ENCODE data around the gene COL9A3.
A peak's percentile ranks its signal among the peaks of the same experiment; 100 is the strongest.
"Not testable (repeated sequence)": the region's sequence is repeated elsewhere in the genome, so short reads cannot be mapped to it uniquely, and the experiment has no call there.

COL9A3 gene

GRCh38 chr20:62856931-62857619, 40.2 kb downstream of the COL9A3 start:
- DNase-seq (ENCODE audit: low spot score), result no peak

GRCh38 chr20:62858058-62858830, 41.4 kb downstream of the COL9A3 start:
- DNase-seq (ENCODE audit: low spot score), result no peak

DNA sequence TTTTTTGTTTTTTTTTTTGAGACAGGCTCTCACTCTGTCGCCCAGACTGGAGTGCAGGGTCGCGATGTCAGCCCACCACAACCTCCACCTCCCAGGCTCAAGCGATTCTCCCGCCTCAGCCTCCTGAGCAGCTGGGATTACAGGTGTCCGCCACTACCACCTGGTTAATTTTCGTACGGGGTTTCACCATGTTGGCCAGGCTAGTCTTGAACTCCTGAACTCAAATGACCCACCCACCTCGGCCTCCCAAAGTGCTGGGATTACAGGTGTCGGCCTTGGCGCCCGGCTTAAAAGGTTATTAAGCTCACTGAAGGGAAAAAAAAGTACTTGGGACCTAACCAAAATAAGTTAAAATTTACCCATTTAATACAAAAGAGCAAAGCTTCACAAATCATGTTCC, 42.9 kb downstream of the COL9A3 start:
- DNase-seq (ENCODE audit: low spot score), result no peak

DNA sequence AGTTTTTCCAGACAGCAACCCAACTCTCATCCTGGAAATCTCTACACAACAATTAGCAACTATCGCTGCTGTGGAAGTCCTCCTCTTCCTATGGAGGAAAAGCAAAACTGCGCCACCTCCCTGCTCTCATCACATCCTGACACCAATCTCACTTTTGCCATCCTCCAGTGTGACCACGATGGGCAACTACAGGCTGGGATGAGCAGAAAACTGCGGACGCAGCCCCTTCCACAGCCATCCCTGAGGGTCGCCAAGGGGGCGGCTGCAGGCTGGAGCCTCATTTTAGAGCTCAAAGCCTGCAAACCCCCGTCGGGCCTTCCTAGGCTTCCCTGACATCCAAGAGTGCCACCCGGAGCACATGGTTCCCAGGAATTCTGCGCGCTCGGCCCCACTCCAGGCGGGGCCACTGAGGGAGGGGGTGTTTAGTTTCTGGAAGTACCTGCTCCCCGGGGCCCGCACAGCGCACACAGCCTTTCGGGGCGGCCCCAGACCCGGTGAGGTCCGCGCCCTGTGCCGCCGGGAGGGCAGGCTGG, 43.6 kb downstream of the COL9A3 start:
- no peak for DNase-seq (ENCODE audit: low spot score)

DNA sequence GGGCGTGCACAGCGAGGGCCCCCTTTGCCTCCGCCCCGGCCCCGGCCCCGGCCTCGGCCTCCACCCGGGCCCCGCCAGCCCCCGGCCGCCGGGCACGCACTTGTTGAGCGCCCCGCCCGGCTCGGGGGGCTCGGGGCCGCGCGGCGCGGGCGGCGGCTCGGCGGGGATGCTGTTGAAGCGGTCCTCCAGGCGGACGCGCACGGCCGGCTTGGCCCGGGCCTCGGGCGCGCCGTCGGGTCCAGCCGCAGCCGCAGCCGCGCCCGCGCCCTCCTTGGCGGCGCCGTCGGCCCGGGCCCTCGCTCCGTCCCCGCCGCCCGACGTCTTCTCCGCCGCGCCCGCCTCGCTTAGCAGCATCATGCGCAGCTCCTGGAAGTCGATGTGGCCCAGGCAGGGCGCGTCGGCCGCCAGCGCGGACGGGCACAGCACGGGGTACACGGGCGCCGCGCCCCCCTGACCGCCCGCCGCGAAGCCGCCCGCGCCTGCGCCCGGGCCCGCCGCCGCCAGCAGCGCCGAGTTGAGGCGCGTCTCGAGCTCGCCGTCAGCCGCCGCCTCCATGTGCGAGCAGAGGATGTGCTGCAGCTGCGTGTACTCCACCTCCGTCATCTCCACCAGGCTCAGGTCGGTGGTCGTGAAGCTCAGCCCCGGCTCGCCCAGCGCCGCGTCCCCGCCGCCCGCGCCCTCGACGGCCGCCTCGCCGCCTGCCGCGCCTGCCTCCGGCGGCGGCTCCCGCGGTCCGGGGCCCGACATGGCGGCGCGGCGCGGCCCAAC, 44.3 kb downstream of the COL9A3 start:
- no peak for DNase-seq (ENCODE audit: low spot score)

- DNase-seq (ENCODE audit: low spot score), result peak; percentile 97
These were observed 45.0 kb downstream of the COL9A3 start, which contains the start of gene TCFL5 for GRCh38 chr20:62861726-62862336. Gene TCFL5, minus strand, starts transcription at chr20:62861822. Its CDS starts 152 bp downstream, at chr20:62861670.

- no peak for DNase-seq (ENCODE audit: low spot score)
These were observed 47.4 kb downstream of the COL9A3 start for GRCh38 chr20:62864207-62864606.

GRCh38 chr20:62872184-62872847, 55.5 kb downstream of the COL9A3 start:
- DNase-seq (ENCODE audit: low spot score), result no peak

DNA sequence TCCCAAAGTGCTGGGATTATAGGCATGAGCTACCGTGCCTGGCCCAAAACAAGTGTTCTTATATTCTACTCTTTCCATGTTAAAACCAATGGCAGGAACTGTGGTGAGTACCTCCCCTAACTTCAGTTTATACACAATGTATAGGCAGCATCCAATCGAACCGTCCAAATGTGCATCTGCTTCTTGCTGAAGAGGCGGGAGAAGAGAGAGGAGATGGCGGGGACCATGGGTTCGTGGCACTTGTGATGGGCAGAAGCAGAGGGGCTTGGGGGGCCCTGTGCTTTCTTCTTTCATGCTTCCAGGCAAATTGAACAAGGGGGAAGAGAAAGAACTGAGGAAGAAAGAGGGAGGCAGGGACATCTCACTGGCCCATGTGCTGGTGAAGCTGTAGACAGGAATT, 56.0 kb downstream of the COL9A3 start:
- DNase-seq (ENCODE audit: low spot score), result no peak

DNA sequence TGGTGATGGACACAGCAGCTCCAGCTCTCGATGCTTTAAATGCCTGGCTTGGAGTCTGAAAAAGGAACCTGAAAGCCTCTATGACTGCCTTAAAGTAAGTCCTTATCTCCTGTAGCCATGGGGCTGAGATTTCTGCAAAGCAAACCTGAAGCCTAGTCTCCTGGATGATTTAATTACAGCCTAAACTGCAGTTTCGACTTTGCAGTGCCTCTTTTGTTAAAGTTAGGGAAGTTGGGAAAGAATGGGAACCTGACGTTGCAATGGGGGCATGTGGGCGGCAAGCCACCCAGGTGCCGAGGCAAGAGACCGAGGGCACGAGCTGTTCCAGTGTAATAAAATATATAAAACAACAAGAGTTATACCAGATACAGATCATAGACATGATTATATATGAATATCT, 56.4 kb downstream of the COL9A3 start:
- DNase-seq (ENCODE audit: low spot score), result no peak

- DNase-seq (ENCODE audit: low spot score), result not testable (repeated sequence)
These were observed 56.8 kb downstream of the COL9A3 start for GRCh38 chr20:62873681-62874031.

GRCh38 chr20:62874964-62875344, 58.1 kb downstream of the COL9A3 start:
- no peak for DNase-seq (ENCODE audit: low spot score)

- peak; percentile 80 for DNase-seq (ENCODE audit: low spot score)
These were observed 58.8 kb downstream of the COL9A3 start for GRCh38 chr20:62875419-62876361.

GRCh38 chr20:62876501-62876901, 59.7 kb downstream of the COL9A3 start:
- no peak for DNase-seq (ENCODE audit: low spot score)

- peak; percentile 85 for DNase-seq (ENCODE audit: low spot score)
These were observed 60.3 kb downstream of the COL9A3 start for GRCh38 chr20:62876902-62877816.

DNA sequence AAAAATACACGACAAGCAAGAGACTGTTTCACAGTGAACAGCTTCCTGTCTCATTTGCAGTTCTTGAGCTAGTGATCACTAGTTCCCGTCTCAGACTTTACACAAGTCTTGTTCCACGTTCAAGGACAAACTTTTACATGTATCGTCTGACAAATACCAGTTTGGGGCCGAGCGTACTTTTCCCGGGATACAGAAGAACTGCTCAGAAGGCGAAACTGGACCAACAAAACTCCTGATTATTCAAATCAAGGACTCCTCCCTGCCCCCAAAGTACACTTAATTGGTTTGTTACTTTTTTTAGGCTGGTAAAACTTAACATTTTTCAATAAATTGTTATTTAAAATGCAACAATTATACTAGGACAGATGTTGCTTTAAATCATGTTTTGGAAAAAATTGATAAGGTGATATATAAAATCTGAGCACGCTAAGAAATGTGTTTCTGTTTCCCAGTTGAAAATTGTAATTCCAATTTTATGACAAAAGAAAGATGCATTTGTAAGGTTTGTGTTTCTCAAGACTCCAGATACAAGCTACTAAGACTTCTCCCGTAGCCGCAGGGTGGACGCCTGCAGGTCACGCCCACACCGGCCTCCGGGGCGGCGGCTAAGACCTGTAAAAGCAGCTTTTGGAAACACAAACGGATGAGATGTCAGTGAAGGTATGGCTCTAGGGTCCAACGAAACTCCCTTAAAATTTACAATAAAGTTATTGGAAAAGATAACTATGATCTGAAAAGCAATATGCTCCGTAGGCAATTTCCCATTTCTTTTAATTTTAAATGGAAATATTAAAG, 61.6 kb downstream of the COL9A3 start:
- DNase-seq (ENCODE audit: low spot score), result no peak

- DNase-seq (ENCODE audit: low spot score), result no peak
These were observed 62.7 kb downstream of the COL9A3 start for GRCh38 chr20:62879275-62880146.
